HCT116 (cell line): ENCODE results near the gene TLX2. TPM values are rescaled to one million over a fixed set of nuclear protein-coding genes. Genes with fewer than 3 reads are reported as not detected.

Source experiments
- ATAC-seq: fragments of 200-7000 bp; cut with Tn5 transposase; 2 replicates; pipeline ENCODE4 v1.9.1; 2020; ENCODE audit warnings: mild to moderate bottlenecking, moderate library complexity
- BruUV-seq: library from RNA; stranded (reverse); fragments of 400-500 nt; replicated peaks from 2 replicates; lab custom pipeline; 2021; lab: Mats Ljungman, UMichigan
- CTCF ChIA-PET: fragments of 300-600 bp; sonication (Branson Sonifier 250); formaldehyde crosslinking; loops from one replicate; lab custom pipeline; 2021; ENCODE audit warnings: antibody characterized with exemption; lab: Charles Lee
- POLR2A ChIA-PET: fragments of 300-600, 350-600 bp; sonication (Branson Sonifier 250); formaldehyde crosslinking; loops from one replicate; lab custom pipeline; 2021; ENCODE audit warnings: antibody characterized with exemption; lab: Charles Lee
- RAD21 ChIA-PET, 2 experiments: fragments of 300-600 bp; sonication (Branson Sonifier 250); formaldehyde crosslinking; loops; one replicate each; lab custom pipeline; 2023; ENCODE audit warnings: low total read pairs in 2 of 2; ENCODE audit not compliant: uncharacterized antibody in 2 of 2, unreplicated experiment in 2 of 2, low non-redundant PET in 1 of 2; lab: Charles Lee
- DNase-seq: peaks from one replicate; pipeline ENCODE4 v3.0.0-alpha.2; 2010; ENCODE audit warnings: low read depth, low spot score
- H2AFZ ChIP-seq: fragments of 200-600 bp; shearing (Covaris generic), sonication (generic); 2 replicates; pipeline ENCODE4 v1.6.1; 2017; ENCODE audit warnings: low read depth, mixed run types, mixed read lengths, antibody characterized with exemption, low read length; ENCODE audit not compliant: poor library complexity, severe bottlenecking
- H3K27ac ChIP-seq: 2 replicates; pipeline ENCODE4 v1.5.1; 2012; ENCODE audit warnings: low read depth, low read length
- H3K27me3 ChIP-seq: fragments of 200-600 bp; sonication (generic); 2 replicates; pipeline ENCODE4 v1.6.1; 2016; ENCODE audit warnings: mixed run types, low read length, mixed read lengths; ENCODE audit not compliant: insufficient read depth
- H3K36me3 ChIP-seq, 2 experiments: fragments of 200-500 bp in 1 of 2; fragments of 200-600 bp in 1 of 2; sonication (Bioruptor generic) in 1 of 2; sonication (generic) in 1 of 2; 2 replicates each; pipeline versions ENCODE4 v1.5.1 to v1.6.1; 2014 to 2016; ENCODE audit warnings: low read length in 2 of 2, inconsistent platforms in 1 of 2, mixed read lengths in 1 of 2, mixed run types in 1 of 2; ENCODE audit not compliant: insufficient read depth in 2 of 2, control insufficient read depth in 1 of 2
- H3K4me1 ChIP-seq, 2 experiments: fragments of 200-600 bp in 1 of 2; sonication (generic) in 1 of 2; 2 replicates each; pipeline versions ENCODE4 v1.5.1 to v1.6.1; 2012 to 2017; ENCODE audit warnings: low read length in 2 of 2, inconsistent platforms in 1 of 2, mild to moderate bottlenecking in 1 of 2, mixed read lengths in 1 of 2, mixed run types in 1 of 2, moderate library complexity in 1 of 2; ENCODE audit not compliant: insufficient read depth in 2 of 2, control insufficient read depth in 1 of 2
- H3K4me2 ChIP-seq: fragments of 200-600 bp; sonication (generic); 2 replicates; pipeline ENCODE4 v1.6.1; 2017; ENCODE audit warnings: mixed run types, low read length, mixed read lengths
- H3K4me3 ChIP-seq, 2 experiments: fragments of 200-600 bp in 1 of 2; sonication (generic) in 1 of 2; replicated peaks in 1 of 2; 2 replicates each; pipeline ENCODE4 v1.5.1; 2011 to 2016; ENCODE audit warnings: low read length in 2 of 2, control low read depth in 1 of 2, low read depth in 1 of 2, mild to moderate bottlenecking in 1 of 2, mixed read lengths in 1 of 2, mixed run types in 1 of 2
- H3K79me2 ChIP-seq: fragments of 200-600 bp; sonication (generic); 2 replicates; pipeline ENCODE4 v1.6.1; 2017; ENCODE audit warnings: mild to moderate bottlenecking, mixed run types, low read length, moderate library complexity, mixed read lengths; ENCODE audit not compliant: insufficient read depth
- H3K9ac ChIP-seq: fragments of 200-600 bp; sonication (generic); 2 replicates; pipeline ENCODE4 v1.6.1; 2016; ENCODE audit warnings: low read length, mixed read lengths
- H3K9me2 ChIP-seq: fragments of 200-600 bp; sonication (generic), shearing (Covaris generic); 2 replicates; pipeline ENCODE4 v1.6.1; 2017; ENCODE audit warnings: mixed run types, mild to moderate bottlenecking, moderate library complexity; ENCODE audit not compliant: insufficient read depth
- H3K9me3 ChIP-seq, 2 experiments: fragments of 200-500 bp in 1 of 2; fragments of 200-600 bp in 1 of 2; sonication (Bioruptor generic) in 1 of 2; sonication (generic) in 1 of 2; 2 replicates each; pipeline ENCODE4 v1.6.1; 2014 to 2017; ENCODE audit warnings: low read length in 2 of 2, mixed read lengths in 2 of 2, inconsistent platforms in 1 of 2, low read depth in 1 of 2, mild to moderate bottlenecking in 1 of 2, mixed run types in 1 of 2, moderate library complexity in 1 of 2; ENCODE audit not compliant: control insufficient read depth in 1 of 2, insufficient read depth in 1 of 2
- H4K20me1 ChIP-seq: fragments of 200-600 bp; sonication (generic), shearing (Covaris generic); 2 replicates; pipeline ENCODE4 v1.6.1; 2017; ENCODE audit warnings: mixed run types, mild to moderate bottlenecking, moderate library complexity; ENCODE audit not compliant: insufficient read depth
- EZH2 ChIP-seq: fragments of 200-600 bp; sonication (generic); IDR thresholded peaks from 2 replicates; pipeline ENCODE4 v1.6.1; 2017; ENCODE audit warnings: antibody characterized with exemption, mixed run types
- intact Hi-C: fragments of 100-400 bp; cut with micrococcal nuclease; formaldehyde crosslinking; loops from 2 replicates; pipeline ENCODE4 v1.10.0; 2022
- total RNA-seq: library from RNA; stranded (reverse); gene quantifications from one replicate; pipeline ENCODE4 v1.2.1, GENCODE V29; 2021; ENCODE audit not compliant: unreplicated experiment
- TF ChIP-seq, protein P1 (sequence below): IDR thresholded peaks from 2 replicates; pipeline ENCODE4 v1.6.1; 2012
- TF ChIP-seq, protein P2 (sequence below), 3 experiments: fragments of 200-600 bp in 1 of 3; sonication (generic) in 1 of 3; IDR thresholded peaks in 2 of 3; conservative IDR thresholded peaks in 1 of 3; 2 replicates each; pipeline ENCODE4 v1.5.1; 2012 to 2017; ENCODE audit warnings: low read depth in 2 of 3, low read length in 2 of 3, antibody characterized with exemption in 1 of 3, borderline replicate concordance in 1 of 3, control low read depth in 1 of 3, mild to moderate bottlenecking in 1 of 3, mixed read lengths in 1 of 3, mixed run types in 1 of 3, moderate library complexity in 1 of 3; ENCODE audit not compliant: insufficient read depth in 1 of 3

The TLX2 gene
- total RNA-seq, 1 experiment from 2014 or later = not detected

DNA sequence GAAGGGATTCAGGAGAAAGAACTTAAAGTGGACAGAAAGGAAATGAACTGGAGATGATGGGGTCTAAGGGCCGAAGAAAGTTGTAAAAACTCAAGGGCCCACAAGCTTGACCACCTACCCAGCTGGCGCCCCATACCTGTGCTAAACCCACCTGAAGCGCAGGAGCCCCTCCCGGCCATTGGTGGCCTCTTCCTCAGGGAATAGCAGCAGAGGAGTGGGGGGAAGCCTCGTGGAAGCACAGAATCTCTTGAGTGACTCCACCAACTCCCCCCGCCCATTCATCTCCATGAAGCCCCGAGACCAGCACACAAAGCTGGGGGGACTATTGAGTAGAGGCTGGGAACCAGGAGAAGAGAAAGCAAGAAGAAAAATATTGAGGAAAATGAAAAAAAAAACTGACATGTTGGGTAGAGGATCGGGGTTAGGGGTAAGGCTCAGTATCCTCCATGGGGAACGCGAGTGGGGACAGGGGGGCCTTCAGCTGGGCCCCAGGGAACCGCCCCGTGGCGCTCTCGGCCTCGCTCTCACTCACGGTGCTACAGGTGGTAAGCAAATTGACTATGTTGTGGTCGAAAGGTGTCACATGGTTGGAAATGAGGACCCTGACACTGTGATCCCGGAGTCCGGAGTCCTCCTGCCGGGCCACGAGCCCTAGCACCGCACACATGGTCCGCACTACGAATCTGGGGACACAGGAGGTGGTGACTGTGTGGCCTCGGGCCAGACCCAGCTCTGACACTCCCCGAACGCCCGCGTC lies 14.5 kb downstream of the TLX2 start:
- TSS peak; percentile 65 for BruUV-seq
- Histone ChIP-seq H3K9ac (peak overlapping the region; percentile 98), H3K36me3 (peaks cover 18 to 27% of the 10 kb centered on the region in 2 experiments), H4K20me1 (no peaks in the 10 kb centered on the region), H3K9me3 (no peaks in the 10 kb centered on the region), H3K79me2 (peaks cover 42% of the 10 kb centered on the region), H3K27ac (peak overlapping the region; percentile 94), H3K4me2 (peak overlapping the region; percentile 86), H3K27me3 (no peaks in the 10 kb centered on the region), H3K9me2 (no peaks in the 10 kb centered on the region), H3K4me3 (peak overlapping the region; percentile 98 to 100), H2AFZ (no peak overlapping the region), H3K4me1 (peaks cover 14 to 30% of the 10 kb centered on the region in 2 experiments)
- DNase-seq = no peak
- RAD21 ChIA-PET = no interaction called here
- POLR2A ChIA-PET = interaction anchor here (1.4 kb wide), 1 partner anchor 57 kb away, joined by 3 read pairs; the partner anchor contains the start of gene MRPL53
- CTCF ChIA-PET = no interaction called here
- intact Hi-C loops = loop anchor here (1.0 kb wide), 2 partner anchors 45 to 74 kb away; partner anchors contain the start of gene TTC31
- TF ChIP-seq, protein P1, sequence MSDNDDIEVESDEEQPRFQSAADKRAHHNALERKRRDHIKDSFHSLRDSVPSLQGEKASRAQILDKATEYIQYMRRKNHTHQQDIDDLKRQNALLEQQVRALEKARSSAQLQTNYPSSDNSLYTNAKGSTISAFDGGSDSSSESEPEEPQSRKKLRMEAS = no peak
- TF ChIP-seq, protein P2, sequence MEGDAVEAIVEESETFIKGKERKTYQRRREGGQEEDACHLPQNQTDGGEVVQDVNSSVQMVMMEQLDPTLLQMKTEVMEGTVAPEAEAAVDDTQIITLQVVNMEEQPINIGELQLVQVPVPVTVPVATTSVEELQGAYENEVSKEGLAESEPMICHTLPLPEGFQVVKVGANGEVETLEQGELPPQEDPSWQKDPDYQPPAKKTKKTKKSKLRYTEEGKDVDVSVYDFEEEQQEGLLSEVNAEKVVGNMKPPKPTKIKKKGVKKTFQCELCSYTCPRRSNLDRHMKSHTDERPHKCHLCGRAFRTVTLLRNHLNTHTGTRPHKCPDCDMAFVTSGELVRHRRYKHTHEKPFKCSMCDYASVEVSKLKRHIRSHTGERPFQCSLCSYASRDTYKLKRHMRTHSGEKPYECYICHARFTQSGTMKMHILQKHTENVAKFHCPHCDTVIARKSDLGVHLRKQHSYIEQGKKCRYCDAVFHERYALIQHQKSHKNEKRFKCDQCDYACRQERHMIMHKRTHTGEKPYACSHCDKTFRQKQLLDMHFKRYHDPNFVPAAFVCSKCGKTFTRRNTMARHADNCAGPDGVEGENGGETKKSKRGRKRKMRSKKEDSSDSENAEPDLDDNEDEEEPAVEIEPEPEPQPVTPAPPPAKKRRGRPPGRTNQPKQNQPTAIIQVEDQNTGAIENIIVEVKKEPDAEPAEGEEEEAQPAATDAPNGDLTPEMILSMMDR (IDR thresholded peaks at IDR 0.05 in 2 of 3, conservative IDR thresholded peaks at IDR 0.05 in 1 of 3; ENCODE audit: borderline replicate concordance in 1 of 3, insufficient read depth in 1 of 3, low read depth in 2 of 3, low read length in 2 of 3) = 0 out of 6 replicates have a peak, but pooled peaks of 1 of the 3 experiments have one; percentile 11
- TF ChIP-seq EZH2 = no peak
- peak; percentile 18 for ATAC-seq
